CD14-positive monocyte (primary cell): ENCODE data around the gene SPATA33. TPM values are rescaled to one million over a fixed set of nuclear protein-coding genes. Genes with fewer than 3 reads are reported as not detected.

Experiments used
- DNase-seq, 3 donors: peaks; one replicate each; pipeline ENCODE4 v3.0.0-alpha.2; 2011 to 2022
- H2AFZ ChIP-seq: 2 replicates; pipeline ENCODE4 v1.6.0; 2012; ENCODE audit warnings: mild to moderate bottlenecking, low read depth, low read length, inconsistent platforms; ENCODE audit not compliant: insufficient read depth, poor library complexity, severe bottlenecking
- H3K27ac ChIP-seq, 2 donors: 1 replicate in 1 of 2; 2 replicates in 1 of 2; pipeline ENCODE4 v1.5.1; 2012 to 2013; ENCODE audit warnings: low read length in 2 of 2, control low read depth in 1 of 2, inconsistent platforms in 1 of 2, low read depth in 1 of 2, mild to moderate bottlenecking in 1 of 2
- H3K27me3 ChIP-seq, 2 donors: one replicate each; pipeline versions ENCODE4 v1.6.0 to v1.6.1; 2011 to 2013; ENCODE audit warnings: low read length in 2 of 2; ENCODE audit not compliant: control insufficient read depth in 2 of 2, insufficient read depth in 2 of 2
- H3K36me3 ChIP-seq, 2 donors: replicated peaks in 1 of 2; 1 replicate in 1 of 2; 2 replicates in 1 of 2; pipeline versions ENCODE4 v1.5.1 to v1.6.1; 2012 to 2013; ENCODE audit warnings: low read length in 2 of 2, control low read depth in 1 of 2, inconsistent platforms in 1 of 2, mild to moderate bottlenecking in 1 of 2; ENCODE audit not compliant: insufficient read depth in 2 of 2, control insufficient read depth in 1 of 2
- H3K4me1 ChIP-seq, 2 donors: 1 replicate in 1 of 2; 2 replicates in 1 of 2; pipeline versions ENCODE4 v1.5.1 to v1.6.1; 2012 to 2013; ENCODE audit warnings: low read length in 2 of 2, control low read depth in 1 of 2, inconsistent platforms in 1 of 2, mild to moderate bottlenecking in 1 of 2, moderate library complexity in 1 of 2; ENCODE audit not compliant: insufficient read depth in 2 of 2, control insufficient read depth in 1 of 2
- H3K4me2 ChIP-seq: replicated peaks from 2 replicates; pipeline ENCODE3; 2012; ENCODE audit warnings: low read length, moderate library complexity, mild to moderate bottlenecking; ENCODE audit not compliant: poor library complexity, severe bottlenecking; ENCODE audit errors: extremely low read depth
- H3K4me3 ChIP-seq, 3 experiments: fragments of 200-600 bp in 1 of 3; sonication (generic) in 1 of 3; replicated peaks in 1 of 3; 1 replicate in 2 of 3; 2 replicates in 1 of 3; pipeline ENCODE4 v1.5.1; 2011 to 2013; ENCODE audit warnings: low read length in 3 of 3, mild to moderate bottlenecking in 3 of 3, control low read depth in 2 of 3, low read depth in 2 of 3, inconsistent platforms in 1 of 3, moderate library complexity in 1 of 3
- H3K79me2 ChIP-seq: 2 replicates; pipeline ENCODE4 v1.6.0; 2012; ENCODE audit warnings: mild to moderate bottlenecking, control low read depth, inconsistent platforms, low read length, moderate library complexity; ENCODE audit not compliant: insufficient read depth
- H3K9ac ChIP-seq: 2 replicates; pipeline ENCODE4 v1.6.0; 2017; ENCODE audit warnings: low read length, mild to moderate bottlenecking; ENCODE audit not compliant: insufficient read depth, poor library complexity, severe bottlenecking
- H3K9me3 ChIP-seq, 2 donors: replicated peaks in 1 of 2; 1 replicate in 1 of 2; 2 replicates in 1 of 2; pipeline versions ENCODE4 v1.5.1 to v1.6.1; 2012 to 2013; ENCODE audit warnings: low read length in 2 of 2, control low read depth in 1 of 2; ENCODE audit not compliant: control insufficient read depth in 1 of 2, insufficient read depth in 1 of 2
- H4K20me1 ChIP-seq: 2 replicates; pipeline ENCODE4 v1.6.0; 2012; ENCODE audit warnings: mild to moderate bottlenecking, low read length, control low read depth, moderate library complexity; ENCODE audit not compliant: insufficient read depth
- H3K27ac Mint-ChIP-seq, 7 donors: one replicate each; pipeline ENCODE4 v1.8.0; 2020; ENCODE audit warnings: mild to moderate bottlenecking in 7 of 7, mixed read lengths in 7 of 7, moderate library complexity in 6 of 7, inconsistent platforms in 2 of 7
- H3K27me3 Mint-ChIP-seq, 3 donors: one replicate each; pipeline ENCODE4 v1.8.0; 2021 to 2022; ENCODE audit warnings: low read depth in 3 of 3, mild to moderate bottlenecking in 3 of 3, mixed read lengths in 3 of 3, moderate library complexity in 3 of 3, inconsistent platforms in 1 of 3
- H3K36me3 Mint-ChIP-seq, 2 donors: one replicate each; pipeline ENCODE4 v1.8.0; 2020; ENCODE audit warnings: mixed read lengths in 2 of 2, inconsistent platforms in 1 of 2, mild to moderate bottlenecking in 1 of 2
- H3K4me1 Mint-ChIP-seq: one replicate; pipeline ENCODE4 v1.8.0; 2020; ENCODE audit warnings: mild to moderate bottlenecking, mixed read lengths
- H3K4me3 Mint-ChIP-seq, 2 donors: one replicate each; pipeline ENCODE4 v1.8.0; 2020; ENCODE audit warnings: mild to moderate bottlenecking in 2 of 2, mixed read lengths in 2 of 2, moderate library complexity in 1 of 2
- H3K9me3 Mint-ChIP-seq, 7 donors: one replicate each; pipeline ENCODE4 v1.8.0; 2020 to 2022; ENCODE audit warnings: mixed read lengths in 7 of 7, mild to moderate bottlenecking in 6 of 7, moderate library complexity in 6 of 7, inconsistent platforms in 2 of 7
- CTCF ChIP-seq: fragments of 200-600 bp; IDR thresholded peaks from one replicate; pipeline ENCODE4 v1.8.0; 2022; ENCODE audit warnings: antibody characterized with exemption, mild to moderate bottlenecking
- WGBS: methylation state at CpG from one replicate; pipeline ENCODE4 v1.1.5; 2013; ENCODE audit warnings: missing lambda C conversion rate; ENCODE audit not compliant: insufficient coverage; 5-methylcytosine and 5-hydroxymethylcytosine counted together
- intact Hi-C, 2 donors: fragments of 100-400 bp; cut with micrococcal nuclease; formaldehyde crosslinking; loops; one replicate each; pipeline versions ENCODE4 v1.15.0 to v1.15.1; 2023
- polyA plus RNA-seq, 3 donors: library from polyadenylated mRNA; depleted of rRNA in 1 of 3; unstranded in 2 of 3; stranded (reverse) in 1 of 3; fragments of 300-500 nt in 2 of 3; fragments of >200 nt in 1 of 3; fragmentation: Illumina TruSeq in 2 of 3; gene quantifications; 1 replicate in 2 of 3; 2 replicates in 1 of 3; pipeline ENCODE4 v1.2.3, GENCODE V29; 2012 to 2021

The SPATA33 gene
- polyA plus RNA-seq, 3 donors: 1.4 to 3.5 (median 1.8) TPM

GRCh38 chr16:89620406-89620841 is 37.2 kb upstream of the SPATA33 start:
- Histone ChIP-seq H3K9me3 (no peaks in the 10 kb centered on the region), H3K9ac (no peak overlapping the region), H3K79me2 (no peaks in the 10 kb centered on the region), H3K27me3 (peaks cover 0 to 16% of the 10 kb centered on the region in 2 donors), H2AFZ (no peak overlapping the region), H3K36me3 (no peaks in the 10 kb centered on the region), H4K20me1 (no peaks in the 10 kb centered on the region), H3K27ac (no peak overlapping the region), H3K4me2 (no peak overlapping the region), H3K4me3 (no peak overlapping the region), H3K4me1 (no peaks in the 10 kb centered on the region)
- intact Hi-C loops: no loop called here
- TF ChIP-seq CTCF: no peak
- Mint-ChIP-seq H3K4me3 (peak overlapping the region in 1 of 2 donors; percentile 18), H3K27me3 (peaks cover 12 to 25% (median 15%) of the 10 kb centered on the region in 3 donors), H3K9me3 (peaks cover 0 to 5% (median 1%) of the 10 kb centered on the region in 7 donors), H3K36me3 (no peaks in the 10 kb centered on the region), H3K4me1 (no peaks in the 10 kb centered on the region), H3K27ac (no peak overlapping the region)
- no peak for DNase-seq
- 92% methylated on average over 14 of the region's 16 CpGs for WGBS

GRCh38 chr16:89621136-89621697 is 36.4 kb upstream of the SPATA33 start:
- intact Hi-C loops: no loop called here
- 92% methylated on average over 17 of the region's 18 CpGs for WGBS

More at GRCh38 chr16:89621136-89621697, 36.4 kb upstream of the SPATA33 start:
- Mint-ChIP-seq H3K4me3 (peak overlapping the region in 1 of 2 donors; percentile 37), H3K4me1 (no peaks in the 10 kb centered on the region), H3K27ac (no peak overlapping the region), H3K27me3 (peaks cover 12 to 25% (median 14%) of the 10 kb centered on the region in 3 donors), H3K9me3 (peaks cover 0 to 5% (median under 1%) of the 10 kb centered on the region in 7 donors), H3K36me3 (no peaks in the 10 kb centered on the region)
- Histone ChIP-seq H3K4me2 (no peak overlapping the region), H3K4me3 (no peak overlapping the region), H3K4me1 (no peaks in the 10 kb centered on the region), H3K36me3 (no peaks in the 10 kb centered on the region), H4K20me1 (no peaks in the 10 kb centered on the region), H3K27me3 (peaks cover 0 to 16% of the 10 kb centered on the region in 2 donors), H3K9me3 (no peaks in the 10 kb centered on the region), H3K79me2 (no peaks in the 10 kb centered on the region), H3K9ac (no peak overlapping the region), H3K27ac (no peak overlapping the region), H2AFZ (no peak overlapping the region)
- no peak for TF ChIP-seq CTCF
- DNase-seq: no peak
